Gastrocnemius medialis (tissue), 4 donors: ENCODE measurements around the gene ABCF2.

Source experiments
- CTCF ChIP-seq, 5 experiments: fragments of 450-650 bp in 3 of 5; fragments of 200-600 bp in 2 of 5; sonication (generic) in 2 of 5; IDR thresholded peaks in 4 of 5; conservative IDR thresholded peaks in 1 of 5; 1 replicate in 4 of 5; 2 replicates in 1 of 5; pipeline ENCODE4 v1.5.1; 2016 to 2019; ENCODE audit warnings: antibody characterized with exemption in 5 of 5, mild to moderate bottlenecking in 3 of 5, moderate library complexity in 3 of 5
- POLR2A ChIP-seq, 2 donors: fragments of 450-650 bp; IDR thresholded peaks; one replicate each; pipeline ENCODE4 v1.6.1; 2017; ENCODE audit warnings: antibody characterized with exemption in 2 of 2, mild to moderate bottlenecking in 2 of 2, moderate library complexity in 2 of 2

- peak; percentile 75 to 92 (median 80) for TF ChIP-seq CTCF (IDR thresholded peaks at IDR 0.05 in 4 of 5, conservative IDR thresholded peaks at IDR 0.05 in 1 of 5)
- TF ChIP-seq POLR2A (IDR thresholded peaks at IDR 0.05): no peak
Observed at GRCh38 chr7:151244196-151244840, 17.3 kb upstream of the ABCF2 start.
